Endometrium (tissue), 2 donors: Measurements from ENCODE around the gene PXYLP1.

Experiments used
- FAIRE-seq: peaks from 2 replicates; lab custom pipeline; 2012; peaks lifted over from hg19 to GRCh38; lab: Jason Lieb, UNC
- donor health status: control.
- donor health status: control.

PXYLP1 gene

GRCh38 chr3:141250342-141250741 is 18.7 kb downstream of the PXYLP1 start:
- no peak for FAIRE-seq

- FAIRE-seq: no peak
Measured at GRCh38 chr3:141250828-141251227, 19.2 kb downstream of the PXYLP1 start.

GRCh38 chr3:141253326-141253725 is 21.7 kb downstream of the PXYLP1 start:
- FAIRE-seq: no peak

GRCh38 chr3:141253811-141254210 is 22.2 kb downstream of the PXYLP1 start:
- no peak for FAIRE-seq

GRCh38 chr3:141255137-141255845 is 23.7 kb downstream of the PXYLP1 start:
- no peak for FAIRE-seq

- FAIRE-seq: no peak
Measured at GRCh38 chr3:141255846-141256261, 24.2 kb downstream of the PXYLP1 start.

GRCh38 chr3:141256820-141257219 is 25.2 kb downstream of the PXYLP1 start:
- FAIRE-seq: no peak

GRCh38 chr3:141257961-141258360 is 26.3 kb downstream of the PXYLP1 start:
- FAIRE-seq: no peak

GRCh38 chr3:141258973-141259372 is 27.3 kb downstream of the PXYLP1 start:
- FAIRE-seq: no peak

- no peak for FAIRE-seq
Measured at GRCh38 chr3:141259821-141260629, 28.4 kb downstream of the PXYLP1 start.

- FAIRE-seq: no peak
Measured at GRCh38 chr3:141260630-141260927, 29.0 kb downstream of the PXYLP1 start.

GRCh38 chr3:141261472-141262307 is 30.1 kb downstream of the PXYLP1 start:
- FAIRE-seq: no peak

GRCh38 chr3:141262308-141262705 is 30.7 kb downstream of the PXYLP1 start:
- FAIRE-seq: no peak

- FAIRE-seq: no peak
Measured at GRCh38 chr3:141266186-141266585, 34.6 kb downstream of the PXYLP1 start.

- no peak for FAIRE-seq
Measured at GRCh38 chr3:141266797-141267555, 35.4 kb downstream of the PXYLP1 start.

- no peak for FAIRE-seq
Measured at GRCh38 chr3:141267629-141268028, 36.0 kb downstream of the PXYLP1 start.

GRCh38 chr3:141268306-141268705 is 36.7 kb downstream of the PXYLP1 start:
- no peak for FAIRE-seq

GRCh38 chr3:141268791-141269190 is 37.2 kb downstream of the PXYLP1 start:
- no peak for FAIRE-seq

- no peak for FAIRE-seq
Measured at GRCh38 chr3:141269961-141270360, 38.3 kb downstream of the PXYLP1 start.

- no peak for FAIRE-seq
Measured at GRCh38 chr3:141271279-141272030, 39.8 kb downstream of the PXYLP1 start.

- no peak for FAIRE-seq
Measured at GRCh38 chr3:141272906-141273662, 41.5 kb downstream of the PXYLP1 start.
